Measurements from ENCODE around the gene TEX22.

Gene TEX22

DNA sequence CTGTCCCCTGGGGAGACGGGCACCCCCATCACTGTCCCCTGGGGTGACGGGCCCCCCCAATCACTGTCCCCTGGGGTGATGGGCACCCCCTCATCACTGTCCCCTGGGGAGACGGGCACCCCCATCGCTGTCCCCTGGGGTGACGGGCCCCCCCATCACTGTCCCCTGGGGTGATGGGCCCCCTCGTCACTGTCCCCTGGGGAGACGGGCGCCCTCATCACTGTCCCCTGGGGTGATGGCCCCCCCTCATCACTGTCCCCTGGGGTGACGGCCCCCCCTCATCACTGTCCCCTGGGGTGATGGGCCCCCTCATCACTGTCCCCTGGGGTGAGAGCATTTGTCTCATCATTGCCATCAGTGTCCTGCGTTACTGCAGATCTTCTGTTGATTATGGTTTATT is 45.2 kb upstream of the TEX22 start:
- H3K27ac ChIP-seq = no peak overlapping the region
- TF ChIP-seq, protein P1, sequence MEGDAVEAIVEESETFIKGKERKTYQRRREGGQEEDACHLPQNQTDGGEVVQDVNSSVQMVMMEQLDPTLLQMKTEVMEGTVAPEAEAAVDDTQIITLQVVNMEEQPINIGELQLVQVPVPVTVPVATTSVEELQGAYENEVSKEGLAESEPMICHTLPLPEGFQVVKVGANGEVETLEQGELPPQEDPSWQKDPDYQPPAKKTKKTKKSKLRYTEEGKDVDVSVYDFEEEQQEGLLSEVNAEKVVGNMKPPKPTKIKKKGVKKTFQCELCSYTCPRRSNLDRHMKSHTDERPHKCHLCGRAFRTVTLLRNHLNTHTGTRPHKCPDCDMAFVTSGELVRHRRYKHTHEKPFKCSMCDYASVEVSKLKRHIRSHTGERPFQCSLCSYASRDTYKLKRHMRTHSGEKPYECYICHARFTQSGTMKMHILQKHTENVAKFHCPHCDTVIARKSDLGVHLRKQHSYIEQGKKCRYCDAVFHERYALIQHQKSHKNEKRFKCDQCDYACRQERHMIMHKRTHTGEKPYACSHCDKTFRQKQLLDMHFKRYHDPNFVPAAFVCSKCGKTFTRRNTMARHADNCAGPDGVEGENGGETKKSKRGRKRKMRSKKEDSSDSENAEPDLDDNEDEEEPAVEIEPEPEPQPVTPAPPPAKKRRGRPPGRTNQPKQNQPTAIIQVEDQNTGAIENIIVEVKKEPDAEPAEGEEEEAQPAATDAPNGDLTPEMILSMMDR (conservative IDR thresholded peaks at IDR 0.05) = no peak

DNA sequence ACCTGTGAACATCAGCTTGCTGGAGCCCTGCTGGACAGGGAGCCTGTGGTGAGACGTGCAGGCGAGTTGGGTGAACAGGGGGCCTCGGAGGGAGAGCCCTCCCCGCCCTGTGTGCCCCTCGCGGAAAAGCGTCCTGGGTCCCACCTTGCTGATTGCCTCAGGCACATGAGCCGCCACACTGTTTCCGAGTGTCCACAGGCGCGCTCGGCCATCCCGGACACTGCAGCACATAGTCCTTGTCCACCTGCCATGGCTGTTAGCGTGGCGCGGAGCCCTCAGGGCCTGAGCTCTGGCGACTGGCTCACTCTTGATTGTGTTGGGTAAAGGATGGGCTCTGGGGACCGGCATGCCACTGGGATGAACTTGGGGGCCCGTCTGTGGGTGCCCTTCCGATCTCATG is 43.8 kb upstream of the TEX22 start:
- H3K27ac ChIP-seq = no peak overlapping the region
- TF ChIP-seq, protein P1 (conservative IDR thresholded peaks at IDR 0.05) = no peak

DNA sequence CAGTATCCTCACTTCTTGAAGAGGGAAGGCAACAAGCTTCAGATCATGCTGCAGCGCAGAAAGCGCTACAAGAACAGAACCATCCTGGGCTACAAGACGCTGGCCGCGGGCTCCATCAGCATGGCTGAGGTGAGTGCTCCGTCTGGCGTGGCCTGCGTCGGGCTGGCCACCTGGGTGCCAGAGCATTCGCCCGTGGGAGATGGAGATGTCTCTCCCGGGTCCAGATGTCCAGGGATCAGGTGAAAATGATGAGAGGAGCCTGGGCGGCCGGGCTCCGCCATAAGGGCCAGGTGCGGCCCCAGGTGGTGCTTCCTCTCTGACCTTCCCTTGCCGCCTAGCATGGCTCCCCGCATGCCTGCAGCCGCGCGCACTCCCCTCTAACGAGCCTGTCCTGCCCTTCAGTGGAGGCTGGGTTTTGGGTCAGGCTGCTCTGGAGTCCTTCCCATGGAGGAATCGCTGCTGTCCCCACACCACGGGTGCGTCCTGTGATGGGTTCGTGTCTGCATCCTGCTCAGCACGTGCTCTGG is 43.2 kb upstream of the TEX22 start:
- H3K27ac ChIP-seq = no peak overlapping the region
- TF ChIP-seq, protein P1 (conservative IDR thresholded peaks at IDR 0.05) = no peak

DNA sequence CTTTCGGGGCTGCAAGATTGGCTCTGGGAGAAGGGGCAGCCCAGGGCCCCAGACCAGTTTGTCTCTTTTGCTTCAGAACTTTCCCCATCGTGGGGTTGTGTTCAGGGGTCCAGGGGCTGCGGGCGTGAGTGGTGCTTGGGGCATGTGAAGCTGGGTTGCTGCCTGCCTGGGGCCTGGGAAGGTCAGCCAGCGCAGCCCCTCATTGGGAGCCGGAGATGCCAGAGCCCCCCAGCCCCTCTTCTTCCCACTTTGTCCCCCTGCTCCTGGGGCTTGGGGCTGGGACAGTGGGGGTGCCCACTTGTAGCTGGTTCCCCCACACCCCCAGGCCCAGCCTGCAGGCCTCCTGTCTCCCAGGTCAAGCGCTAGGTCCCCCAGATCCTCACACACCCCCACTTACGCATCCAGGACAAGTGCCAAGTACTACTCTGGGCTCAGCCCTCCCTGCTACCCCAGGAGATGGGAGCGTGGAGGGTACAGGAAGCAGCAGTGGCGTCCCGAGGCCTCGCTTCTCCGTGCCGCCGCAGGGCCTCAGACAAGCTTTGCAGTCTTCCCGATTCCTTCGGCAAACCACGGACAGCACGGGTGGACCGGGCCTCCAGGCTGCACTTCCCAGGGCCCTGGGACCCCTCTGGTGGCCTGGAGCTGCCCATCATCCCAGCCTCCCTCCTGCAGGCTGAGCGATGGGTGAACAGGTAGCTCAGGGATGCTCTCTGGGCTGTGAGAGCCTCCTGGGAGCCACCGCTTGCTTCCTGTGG is 42.3 kb upstream of the TEX22 start:
- TF ChIP-seq, protein P1 (conservative IDR thresholded peaks at IDR 0.05) = no peak
- no peak overlapping the region for H3K27ac ChIP-seq

DNA sequence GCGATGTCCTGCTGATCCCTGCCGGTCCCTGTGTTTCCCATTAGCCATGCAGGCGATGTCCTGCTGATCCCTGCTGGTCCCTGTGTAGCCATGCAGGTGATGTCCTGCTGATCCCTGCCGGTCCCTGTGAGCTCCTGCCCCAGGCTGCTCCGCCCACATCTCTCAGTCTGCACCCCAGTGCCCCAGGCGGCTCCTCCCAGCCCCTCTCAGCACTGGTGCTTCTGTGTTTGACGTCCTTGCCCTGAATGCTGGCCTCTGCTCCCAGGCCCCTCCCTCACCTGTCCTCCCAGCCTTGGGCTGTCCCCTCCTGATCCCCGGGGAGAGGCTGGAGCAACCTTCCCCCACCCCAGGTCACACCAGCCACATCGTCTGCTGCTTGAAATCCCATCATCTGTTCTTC is 41.4 kb upstream of the TEX22 start:
- TF ChIP-seq, protein P1 (conservative IDR thresholded peaks at IDR 0.05) = no peak
- no peak overlapping the region for H3K27ac ChIP-seq

DNA sequence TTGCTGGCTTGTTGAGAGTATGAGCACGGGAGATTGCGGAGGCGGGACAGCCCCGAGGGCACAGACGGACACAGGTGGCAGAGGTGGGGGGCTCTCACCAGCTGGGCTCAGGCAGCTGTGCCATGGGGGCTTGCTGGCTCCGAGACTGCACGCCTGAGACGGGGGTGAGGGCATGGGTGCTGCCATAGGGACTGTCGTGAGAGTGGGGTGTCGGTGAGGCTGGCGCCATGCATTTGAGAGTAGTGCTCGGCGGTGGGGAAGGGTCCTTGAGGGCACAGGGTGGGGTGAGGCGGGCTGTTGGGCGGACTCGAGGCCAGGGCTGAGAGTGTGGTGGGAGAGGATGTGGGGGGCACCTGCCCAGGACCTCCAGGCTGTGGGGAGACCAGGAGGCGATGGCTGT is 40.7 kb upstream of the TEX22 start:
- H3K27ac ChIP-seq = no peak overlapping the region
- TF ChIP-seq, protein P1 (conservative IDR thresholded peaks at IDR 0.05) = no peak

DNA sequence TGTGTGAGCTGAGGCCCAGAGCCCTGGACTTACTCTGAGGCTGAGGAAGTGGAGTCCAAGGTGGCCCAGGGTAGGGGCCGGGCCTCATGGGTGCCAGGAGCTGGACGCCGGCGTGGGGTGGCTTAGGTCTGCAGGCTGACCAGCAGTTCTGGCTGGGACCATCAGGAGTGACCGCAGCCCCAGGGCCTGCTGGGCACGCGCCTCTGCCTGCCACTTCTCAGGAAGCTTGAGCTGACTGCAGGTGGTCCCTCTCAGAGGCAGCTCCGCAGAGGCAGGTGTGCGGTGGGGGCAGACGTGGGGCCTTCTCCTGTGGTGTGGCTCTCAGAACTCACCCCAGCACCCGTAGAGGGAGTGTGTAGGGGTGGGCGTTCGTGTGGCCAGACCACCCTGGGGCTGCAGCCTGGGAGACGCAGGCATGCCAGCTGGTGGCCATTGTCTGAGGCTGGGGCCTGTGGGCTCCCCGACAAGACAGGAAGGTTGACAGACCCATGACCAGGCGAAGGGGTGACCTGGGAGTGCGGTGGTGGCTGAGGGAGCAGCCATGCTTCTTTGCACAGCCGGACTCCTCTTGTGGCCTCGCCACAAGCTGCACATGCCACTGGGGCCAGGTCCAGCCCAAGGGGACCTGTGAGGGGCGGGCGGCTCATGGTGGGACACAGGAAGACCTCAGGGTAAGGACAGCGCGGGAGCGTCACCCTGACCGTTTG is 40.0 kb upstream of the TEX22 start:
- TF ChIP-seq, protein P1 (conservative IDR thresholded peaks at IDR 0.05) = no peak
- no peak overlapping the region for H3K27ac ChIP-seq

Data from VCaP (cell line).